Activated CD8-positive, alpha-beta memory T cell treated with anti-CD3 and anti-CD28 coated beads for 36 hours (primary cell): Measurements from ENCODE around the gene MYL9. TPM values are rescaled to one million over a fixed set of nuclear protein-coding genes. Genes with fewer than 3 reads are reported as not detected.

Experiments used
- CTCF ChIA-PET: fragments of 350-600 bp; sonication (Branson Sonifier 250); formaldehyde crosslinking; loops from one replicate; lab custom pipeline; 2021; ENCODE audit warnings: antibody characterized with exemption; lab: Charles Lee
- POLR2A ChIA-PET: fragments of 350-600 bp; sonication (Branson Sonifier 250); formaldehyde crosslinking; loops from one replicate; lab custom pipeline; 2021; ENCODE audit warnings: antibody characterized with exemption; lab: Charles Lee
- total RNA-seq, 2 experiments: library from RNA; stranded (reverse); gene quantifications; one replicate each; pipeline ENCODE4 v1.2.3, GENCODE V29; 2021

The MYL9 gene
- total RNA-seq, 2 experiments from 2014 or later: 0.17 to 0.19 TPM

DNA sequence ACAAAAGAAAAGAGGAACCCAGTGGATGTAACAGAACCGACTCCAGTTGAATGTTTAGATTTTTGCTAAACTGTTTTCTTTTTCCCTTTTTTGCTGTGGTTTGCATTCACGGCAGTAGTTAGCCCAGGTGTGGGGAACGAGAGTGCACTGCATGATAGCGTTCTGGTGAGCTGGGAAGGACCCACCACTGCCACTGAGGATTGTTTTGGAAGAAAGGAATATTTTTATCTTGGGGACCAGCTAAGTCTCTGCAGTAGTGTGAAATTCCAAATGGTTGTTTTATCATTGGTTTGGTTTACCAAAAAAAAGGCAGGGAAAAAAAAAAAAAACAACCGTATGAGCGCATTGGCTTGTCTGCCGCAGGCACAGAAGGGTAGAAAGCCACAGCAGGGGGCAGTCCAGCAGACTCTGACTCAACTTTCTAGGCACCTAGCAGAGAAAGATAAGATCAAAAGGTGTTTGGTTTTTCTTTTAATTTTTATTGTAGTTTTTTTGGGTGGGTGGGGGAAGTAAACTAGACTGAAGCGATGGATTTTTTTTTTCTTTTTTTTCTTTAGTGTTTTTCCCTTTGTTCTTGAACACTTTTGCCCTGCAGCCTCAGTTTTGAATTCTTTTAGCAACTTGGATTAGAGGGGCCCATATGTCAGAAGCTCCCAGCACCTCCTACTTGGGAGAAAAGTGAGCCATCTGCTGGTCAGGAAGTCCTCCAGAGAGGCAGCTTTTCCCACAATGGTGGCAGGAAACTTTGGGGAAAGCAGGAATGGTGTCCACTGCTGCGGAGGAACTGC, 50.7 kb downstream of the MYL9 start:
- CTCF ChIA-PET: interaction anchor here (0.6 to 1.7 kb wide), 5 partner anchors 12 to 1636 kb away, joined by 3 to 9 read pairs (median 5); no protein-coding TSS in a partner anchor
- POLR2A ChIA-PET: interaction anchor here (0.6 to 1.2 kb wide), 4 partner anchors 11 to 21 kb away, joined by 3 to 5 read pairs (median 4); partner anchors contain the start of gene TGIF2

DNA sequence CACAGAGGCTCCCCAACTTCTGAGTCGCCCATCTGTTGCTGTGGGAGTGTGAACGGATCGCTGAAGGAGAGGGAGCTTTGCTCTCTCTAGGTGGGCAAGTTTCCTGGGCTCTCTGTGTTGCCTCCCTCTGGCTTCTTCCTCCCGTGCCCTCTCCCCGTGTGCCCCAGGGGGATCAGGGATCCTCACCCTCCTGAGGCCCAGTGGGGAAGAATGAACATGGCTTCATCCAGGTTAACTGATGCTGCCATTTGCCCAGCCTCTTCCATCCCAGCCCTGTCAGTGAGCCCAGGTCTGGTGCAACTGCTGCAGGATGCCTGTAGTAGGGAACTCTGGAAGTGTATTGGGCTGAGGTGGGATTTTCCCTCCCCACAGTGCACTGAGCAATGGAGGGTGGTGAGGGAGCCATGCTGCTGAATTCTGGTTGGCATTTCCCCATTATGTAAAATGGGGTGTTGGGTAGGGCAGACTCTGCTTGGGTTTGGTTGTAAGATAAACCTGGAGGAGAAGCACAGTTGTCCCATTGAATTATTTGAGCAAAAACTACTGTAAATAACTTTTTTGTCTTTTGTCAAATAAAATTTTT, 52.1 kb downstream of the MYL9 start:
- ChIA-PET POLR2A (interaction anchor here (0.5 to 4.1 kb wide), 4 partner anchors 12 to 821 kb away, joined by 3 to 41 read pairs (median 18); partner anchors contain the start of genes RAB5IF and TGIF2), CTCF (interaction anchor here (0.6 to 1.4 kb wide), 6 partner anchors 13 to 391 kb away, joined by 3 to 5 read pairs (median 3); partner anchors contain the start of gene RAB5IF)

DNA sequence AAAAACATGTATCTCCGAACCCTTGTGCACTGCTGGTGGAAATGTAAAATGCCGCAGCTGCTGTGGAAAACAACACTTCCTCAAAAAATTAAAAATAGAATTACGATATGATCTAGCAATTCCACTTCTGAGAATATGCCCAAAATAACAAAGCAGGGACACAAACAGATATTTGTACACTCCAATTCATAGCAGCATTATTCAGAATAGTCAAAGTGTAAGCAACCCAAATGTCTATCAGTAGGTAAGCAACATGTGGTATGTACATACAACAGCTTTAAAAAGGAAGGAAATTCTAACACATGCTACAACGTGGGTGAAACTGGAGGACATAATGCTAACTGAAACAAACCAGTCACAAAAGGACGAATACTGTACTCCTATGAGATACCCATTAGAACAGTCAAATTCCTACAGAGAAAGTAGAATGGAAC, 58.6 kb downstream of the MYL9 start:
- CTCF ChIA-PET: interaction anchor here (1.2 kb wide), 1 partner anchor 9 kb away, joined by 3 read pairs; no protein-coding TSS in a partner anchor
- POLR2A ChIA-PET: interaction anchor here (1.4 kb wide), 1 partner anchor 26 kb away, joined by 4 read pairs; the partner anchor contains the start of gene TGIF2

Other genes starting within 250 kb of the MYL9 start
- 10 to 100 TPM; 12.0 to 15.1 TPM for gene DLGAP4, start 235.2 kb upstream of the MYL9 start, total RNA-seq
- gene TGIF2, start 32.1 kb downstream of the MYL9 start, total RNA-seq: 10 to 100 TPM; 52.5 to 53.1 TPM
- gene RAB5IF, start 64.3 kb downstream of the MYL9 start, total RNA-seq: 100 to 1,000 TPM; 155 to 157 TPM
- gene SLA2, start 104.7 kb downstream of the MYL9 start, total RNA-seq: 10 to 100 TPM; 62.9 to 64.5 TPM
- gene NDRG3, start 204.6 kb downstream of the MYL9 start, total RNA-seq: 10 to 100 TPM; 17.4 to 18.3 TPM
- 10 to 100 TPM; 22.3 to 25.9 TPM for gene DSN1, start 232.2 kb downstream of the MYL9 start, total RNA-seq